ENCODE results near the gene LY6G5C. TPM values are rescaled to one million over a fixed set of nuclear protein-coding genes. Genes with fewer than 3 reads are reported as not detected.
A peak's percentile ranks its signal among the peaks of the same experiment; 100 is the strongest.

Gene LY6G5C, protein sequence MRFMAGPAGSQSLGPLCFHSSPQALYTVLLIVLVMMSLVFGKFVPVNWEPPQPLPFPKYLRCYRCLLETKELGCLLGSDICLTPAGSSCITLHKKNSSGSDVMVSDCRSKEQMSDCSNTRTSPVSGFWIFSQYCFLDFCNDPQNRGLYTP
- 1 to 10 TPM; 5.4 to 8.8 TPM for total RNA-seq

DNA sequence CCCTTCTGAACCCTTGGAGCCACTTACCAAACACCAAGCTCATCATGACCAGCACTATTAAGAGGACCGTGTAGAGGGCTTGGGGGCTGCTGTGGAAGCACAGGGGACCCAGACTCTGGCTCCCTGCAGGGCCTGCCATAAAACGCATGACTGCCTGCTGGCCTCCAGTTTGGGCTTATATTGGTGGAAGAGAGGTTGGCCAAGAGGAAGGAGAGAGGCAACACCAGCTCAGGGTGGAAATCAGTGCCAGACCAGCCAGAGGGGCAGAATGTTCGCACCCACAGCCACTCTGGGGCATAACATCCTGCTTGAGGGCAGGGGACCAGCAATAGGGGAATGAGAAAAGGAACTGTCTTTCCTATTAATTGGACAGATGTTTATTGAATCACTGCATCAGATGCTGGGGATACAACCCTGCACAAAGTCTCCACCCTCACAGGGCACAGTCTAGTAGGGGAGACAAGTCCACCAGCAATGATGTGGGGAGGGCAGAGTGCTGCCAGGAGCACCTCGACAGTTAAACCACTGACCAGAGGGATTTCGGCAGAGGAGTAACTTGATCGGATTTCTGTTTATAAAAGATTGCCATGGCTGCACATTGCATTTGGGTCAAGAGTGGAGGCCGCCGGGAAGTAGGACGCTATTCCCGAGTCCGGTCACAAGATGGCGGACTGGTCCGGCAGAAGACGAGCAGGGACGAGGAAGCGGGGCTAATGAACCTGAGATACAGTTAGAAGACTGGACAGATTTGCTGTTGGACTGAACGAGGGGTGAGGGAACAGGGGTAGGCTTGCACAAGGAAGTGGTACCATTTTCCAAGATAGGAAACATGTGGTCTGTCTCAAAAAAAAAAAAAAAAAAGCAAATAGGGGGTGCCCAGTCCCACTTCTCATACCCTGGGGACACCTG is at the start of gene LY6G5C:
Gene LY6G5C, minus strand, starts transcription at position 842 of the 909 bp plus-strand sequence. Its CDS starts 694 bp downstream, at position 148.
- peak within 1 kb of the TSS; percentile 85 for H3K4me3 Mint-ChIP-seq
- H3K36me3 Mint-ChIP-seq = no peaks in the 10 kb centered on the region
- no peaks in the 10 kb centered on the region for H3K9me3 Mint-ChIP-seq
- no peaks in the 10 kb centered on the region for H3K27me3 Mint-ChIP-seq
- H3K4me1 Mint-ChIP-seq (ENCODE audit: low read depth in 2 of 2) = peaks cover 26 to 29% of the 10 kb centered on the region in 2 donors
- peak within 1 kb of the TSS; percentile 44 to 89 for H3K27ac Mint-ChIP-seq
- ATAC-seq (peak; percentile 76 to 85), DNase-seq (ENCODE audit: low spot score) (no peak)

DNA sequence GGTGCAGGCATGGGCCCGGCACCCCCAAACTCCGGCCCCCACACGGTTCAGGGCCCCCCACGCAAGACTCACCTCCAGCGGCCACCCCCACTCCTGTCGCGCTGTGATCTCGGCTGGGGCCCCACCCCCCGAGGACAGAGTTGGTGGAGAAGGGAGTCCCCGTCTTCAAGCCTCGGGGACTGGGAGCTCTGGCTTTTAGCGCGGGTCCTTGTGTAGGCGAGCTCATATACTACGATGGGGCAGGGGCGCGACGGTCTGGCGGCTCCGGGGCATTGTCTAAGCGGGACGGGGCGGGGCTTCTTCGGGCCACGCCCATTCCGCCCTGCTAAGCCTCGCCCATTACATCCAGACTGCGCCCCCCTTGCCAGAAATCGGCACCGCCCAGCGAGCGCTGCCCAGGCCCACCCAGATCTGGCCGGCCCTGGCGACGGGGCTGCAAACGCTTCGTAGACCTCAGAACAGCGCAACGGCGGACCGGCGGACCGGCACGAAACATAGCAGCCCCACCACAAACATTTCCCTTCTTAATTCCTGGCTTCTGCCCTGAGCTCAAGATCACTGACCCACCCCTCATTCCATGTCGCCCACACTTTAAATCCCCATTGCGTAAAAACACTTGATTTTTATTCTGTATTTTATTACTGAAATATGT is 49.2 kb upstream of the LY6G5C start:
- H3K4me3 Mint-ChIP-seq = peak overlapping the region; percentile 93

DNA sequence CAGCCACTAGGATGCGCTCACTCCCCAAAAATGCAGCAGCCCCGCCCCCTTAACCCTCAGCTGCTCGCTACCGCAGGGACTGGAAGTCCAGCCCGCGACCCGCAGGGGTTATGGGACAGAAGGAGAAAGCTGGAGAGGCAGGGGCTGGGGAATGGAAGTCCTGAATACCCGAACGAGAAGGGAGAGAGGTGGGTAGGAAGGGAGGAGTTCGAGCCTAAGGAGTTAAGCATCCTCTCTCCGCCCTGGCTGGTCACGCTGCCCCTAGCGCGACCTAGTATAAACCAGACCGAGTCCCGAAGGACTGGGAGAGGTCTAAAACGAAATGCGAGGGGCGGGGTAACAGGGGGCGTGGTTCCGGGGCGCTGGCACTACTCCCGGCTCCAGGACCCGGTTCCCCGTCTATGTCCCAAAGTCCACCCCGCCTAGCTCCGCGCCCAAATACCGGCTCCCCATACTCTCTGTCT is 48.7 kb upstream of the LY6G5C start:
- no peaks in the 10 kb centered on the region for H3K27me3 Mint-ChIP-seq
- ATAC-seq = peak; percentile 74 to 84
- H3K36me3 Mint-ChIP-seq = peaks cover 24% of the 10 kb centered on the region
- peak overlapping the region; percentile 93 for H3K4me3 Mint-ChIP-seq
- DNase-seq (ENCODE audit: low spot score) = peak; percentile 84
- H3K4me1 Mint-ChIP-seq (ENCODE audit: low read depth in 2 of 2) = peaks cover 66 to 67% of the 10 kb centered on the region in 2 donors
- peak overlapping the region; percentile 51 to 68 for H3K27ac Mint-ChIP-seq
- no peaks in the 10 kb centered on the region for H3K9me3 Mint-ChIP-seq

More for the DNA sequence above, 49.2 kb upstream of the LY6G5C start:
- DNase-seq (ENCODE audit: low spot score) (peak; percentile 82), ATAC-seq (peak; percentile 72 to 79)
- Mint-ChIP-seq H3K36me3 (peaks cover 24% of the 10 kb centered on the region), H3K4me1 (ENCODE audit: low read depth in 2 of 2) (peaks cover 66 to 67% of the 10 kb centered on the region in 2 donors), H3K27ac (peak overlapping the region; percentile 51 to 68), H3K9me3 (no peaks in the 10 kb centered on the region), H3K27me3 (no peaks in the 10 kb centered on the region)

DNA sequence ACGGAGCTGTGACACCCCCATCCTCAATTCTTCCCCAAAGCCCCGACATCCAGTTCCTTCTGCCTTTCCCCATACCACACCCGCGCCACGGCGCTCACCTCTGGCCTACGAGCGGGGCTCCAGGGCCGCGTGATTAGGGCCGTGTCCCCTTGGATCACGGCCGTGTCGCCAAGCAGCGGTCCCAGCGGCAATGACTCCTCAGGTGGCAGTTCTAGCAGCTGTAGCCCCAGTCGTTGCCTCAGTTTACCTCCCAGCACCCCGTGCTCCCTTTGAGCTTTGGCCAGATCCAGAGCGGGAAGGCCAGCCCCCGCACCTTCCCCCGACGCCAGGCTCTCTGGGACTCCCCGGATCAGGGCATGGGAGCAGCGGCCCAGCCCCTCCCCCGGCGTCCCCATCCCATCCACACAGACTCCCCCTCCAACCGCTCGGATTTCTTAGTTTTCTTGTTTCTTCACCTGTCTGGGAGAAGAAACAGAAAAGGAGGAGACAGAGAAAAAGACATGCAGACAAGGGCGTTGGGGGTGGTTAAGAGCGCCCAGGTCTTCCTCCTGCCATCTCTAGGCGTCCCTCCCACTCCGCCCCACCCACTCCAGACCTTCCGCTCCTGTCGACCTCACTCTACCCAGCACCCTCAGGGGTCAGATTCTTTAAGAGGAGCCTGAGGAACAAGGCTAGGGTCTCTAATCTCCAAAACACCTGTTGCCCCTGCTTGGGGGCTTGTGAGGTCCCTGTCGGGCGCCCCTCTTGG is 48.1 kb upstream of the LY6G5C start, which contains the start of gene DDAH2:
Gene DDAH2, minus strand, starts transcription at position 533 of the 748 bp plus-strand sequence. Its CDS starts 138 bp downstream, at position 395.
- no peaks in the 10 kb centered on the region for H3K27me3 Mint-ChIP-seq
- H3K36me3 Mint-ChIP-seq = peaks cover 24% of the 10 kb centered on the region

DNA sequence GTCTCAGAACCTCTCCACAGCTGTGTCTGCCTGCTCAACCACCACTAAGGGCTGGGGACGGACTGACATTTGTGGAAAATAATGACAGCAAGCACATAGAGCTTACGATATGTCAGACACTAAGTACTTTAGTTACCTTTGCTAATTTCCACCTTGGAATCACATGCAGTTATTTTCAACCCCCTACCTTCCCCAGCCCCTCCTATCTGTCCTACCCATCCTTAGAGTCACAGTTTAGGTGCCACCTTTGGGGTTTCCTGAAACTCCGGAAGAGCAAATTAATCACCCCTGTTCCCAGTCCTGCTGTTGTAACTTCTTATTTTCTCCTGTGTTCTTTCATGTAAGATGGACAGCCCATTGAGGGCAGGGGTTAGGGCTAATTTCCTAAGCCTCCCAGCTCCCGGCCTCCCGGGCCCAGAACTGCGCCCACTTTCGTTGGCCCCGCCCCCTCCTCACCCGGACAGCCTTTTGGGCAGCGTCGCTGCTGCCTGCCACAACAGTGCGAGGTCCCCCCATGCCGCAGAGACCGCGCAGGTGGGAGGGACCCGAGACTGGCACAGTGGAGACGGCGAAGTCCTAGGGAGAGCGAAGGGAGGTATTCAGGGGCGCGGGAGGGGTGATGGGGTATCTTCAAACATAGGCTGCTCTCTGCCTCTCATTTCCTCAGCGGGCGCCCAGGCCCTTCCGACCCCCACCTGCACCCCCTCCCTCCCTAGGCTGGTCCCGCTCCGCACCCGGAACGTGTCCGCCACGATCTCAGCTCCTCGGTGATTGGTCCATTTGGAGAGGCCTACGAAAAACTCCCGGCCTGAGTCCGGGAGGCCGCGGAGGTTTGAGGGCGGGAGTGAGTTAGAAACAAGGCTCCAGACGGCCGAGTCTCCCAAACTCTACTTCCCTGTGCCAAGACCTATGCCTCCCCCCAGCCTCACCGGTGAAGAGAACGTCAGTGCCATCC is 47.1 kb upstream of the LY6G5C start:
- Mint-ChIP-seq H3K27me3 (no peaks in the 10 kb centered on the region), H3K4me1 (ENCODE audit: low read depth in 2 of 2) (peaks cover 63 to 64% of the 10 kb centered on the region in 2 donors), H3K27ac (peak overlapping the region; percentile 51 to 68), H3K36me3 (peaks cover 17% of the 10 kb centered on the region), H3K4me3 (peak overlapping the region; percentile 93), H3K9me3 (no peaks in the 10 kb centered on the region)
- DNase-seq (ENCODE audit: low spot score) (peak; percentile 22), ATAC-seq (no peak)

More for the DNA sequence above, 48.1 kb upstream of the LY6G5C start, which contains the start of gene DDAH2:
- Mint-ChIP-seq H3K9me3 (no peaks in the 10 kb centered on the region), H3K4me1 (ENCODE audit: low read depth in 2 of 2) (peaks cover 64 to 68% of the 10 kb centered on the region in 2 donors), H3K27ac (peak within 1 kb of the TSS; percentile 51 to 68), H3K4me3 (peak within 1 kb of the TSS; percentile 93)
- DNase-seq (ENCODE audit: low spot score) = peak; percentile 60
- peak; percentile 39 to 46 for ATAC-seq

DNA sequence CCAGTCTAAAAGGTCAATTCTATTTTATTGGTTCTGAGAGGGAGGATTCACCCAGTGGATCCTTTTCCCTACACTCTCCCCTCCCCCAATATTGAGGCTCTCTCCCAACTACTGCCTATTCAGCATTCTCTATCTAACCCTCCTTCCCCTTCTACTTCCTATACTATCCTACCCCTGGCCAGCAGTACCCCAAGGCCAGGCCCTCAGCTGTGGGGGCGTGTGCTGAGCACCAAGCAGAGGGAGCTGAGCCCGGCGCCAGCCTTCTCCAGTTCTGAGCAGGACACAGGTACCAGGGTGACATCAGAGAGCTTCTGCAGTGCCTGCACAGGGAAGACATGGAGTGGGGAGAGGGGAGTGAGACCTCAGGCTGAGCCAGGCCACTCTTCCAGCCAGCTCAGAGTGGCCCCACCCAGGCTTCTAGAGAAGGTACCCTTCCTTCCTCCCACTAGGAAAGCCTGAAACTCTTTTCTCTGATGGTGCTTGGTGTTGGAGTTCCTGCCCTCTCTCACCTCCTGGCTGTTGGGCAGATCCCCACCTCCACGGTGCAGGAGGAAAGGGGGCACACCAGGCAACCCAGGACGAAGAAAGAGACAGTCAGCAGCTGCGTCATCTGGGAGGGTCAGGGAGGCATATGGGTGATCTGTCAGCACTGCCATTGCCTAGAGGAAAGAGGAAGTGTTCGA is 46.3 kb upstream of the LY6G5C start:
- ATAC-seq = peak in 1 of 2 donors; percentile 24
- peaks cover 62% of the 10 kb centered on the region in 2 donors for H3K4me1 Mint-ChIP-seq (ENCODE audit: low read depth in 2 of 2)
- peak overlapping the region; percentile 51 to 68 for H3K27ac Mint-ChIP-seq
- DNase-seq (ENCODE audit: low spot score) = no peak
- H3K27me3 Mint-ChIP-seq = no peaks in the 10 kb centered on the region
- H3K9me3 Mint-ChIP-seq = no peaks in the 10 kb centered on the region
- H3K36me3 Mint-ChIP-seq = peaks cover 16% of the 10 kb centered on the region
- H3K4me3 Mint-ChIP-seq = peak overlapping the region; percentile 75

DNA sequence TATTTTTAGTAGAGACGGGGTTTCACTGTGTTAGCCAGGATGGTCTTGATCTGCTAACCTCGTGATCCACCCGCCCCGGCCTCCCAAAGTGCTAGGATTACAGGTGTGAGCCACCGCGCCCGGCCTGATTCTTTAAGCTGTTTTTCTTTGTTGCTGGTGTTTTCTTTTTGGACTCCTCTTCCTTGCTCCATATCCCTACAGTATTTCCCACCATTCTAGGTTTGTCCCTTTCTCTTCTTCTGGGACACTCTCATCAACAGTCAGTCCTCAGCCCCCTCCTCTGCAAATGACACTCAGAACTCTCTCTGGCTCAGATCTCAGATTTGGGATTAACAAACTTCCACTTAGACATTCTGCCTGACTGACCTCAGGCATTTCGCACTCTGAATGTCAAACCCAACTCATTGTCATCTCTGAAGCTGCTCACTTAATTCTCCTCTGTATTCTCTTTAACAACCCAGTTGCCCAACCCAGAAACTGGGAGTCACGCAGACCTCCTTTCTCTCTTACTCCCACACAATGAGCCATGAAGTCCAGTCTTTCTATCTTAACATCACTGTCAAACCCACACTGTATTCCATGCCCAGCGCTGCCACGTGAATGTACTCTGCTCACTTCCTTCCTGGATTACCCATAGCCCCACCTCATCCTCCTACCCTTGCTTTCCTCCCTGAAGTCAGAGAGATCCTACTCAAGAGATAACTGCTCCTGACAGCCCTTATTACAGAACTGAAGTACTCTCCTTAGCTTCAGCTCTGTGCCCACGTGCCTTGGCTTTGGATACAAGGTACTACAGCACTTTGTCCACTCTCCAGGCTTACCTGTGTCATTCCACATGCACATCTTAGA is 44.9 kb upstream of the LY6G5C start:
- Mint-ChIP-seq H3K9me3 (no peaks in the 10 kb centered on the region), H3K4me3 (no peak overlapping the region), H3K36me3 (peaks cover 7% of the 10 kb centered on the region), H3K27me3 (no peaks in the 10 kb centered on the region), H3K4me1 (ENCODE audit: low read depth in 2 of 2) (peaks cover 53 to 57% of the 10 kb centered on the region in 2 donors), H3K27ac (peak overlapping the region; percentile 51 to 68)
- no peak for DNase-seq (ENCODE audit: low spot score)
- no peak for ATAC-seq

DNA sequence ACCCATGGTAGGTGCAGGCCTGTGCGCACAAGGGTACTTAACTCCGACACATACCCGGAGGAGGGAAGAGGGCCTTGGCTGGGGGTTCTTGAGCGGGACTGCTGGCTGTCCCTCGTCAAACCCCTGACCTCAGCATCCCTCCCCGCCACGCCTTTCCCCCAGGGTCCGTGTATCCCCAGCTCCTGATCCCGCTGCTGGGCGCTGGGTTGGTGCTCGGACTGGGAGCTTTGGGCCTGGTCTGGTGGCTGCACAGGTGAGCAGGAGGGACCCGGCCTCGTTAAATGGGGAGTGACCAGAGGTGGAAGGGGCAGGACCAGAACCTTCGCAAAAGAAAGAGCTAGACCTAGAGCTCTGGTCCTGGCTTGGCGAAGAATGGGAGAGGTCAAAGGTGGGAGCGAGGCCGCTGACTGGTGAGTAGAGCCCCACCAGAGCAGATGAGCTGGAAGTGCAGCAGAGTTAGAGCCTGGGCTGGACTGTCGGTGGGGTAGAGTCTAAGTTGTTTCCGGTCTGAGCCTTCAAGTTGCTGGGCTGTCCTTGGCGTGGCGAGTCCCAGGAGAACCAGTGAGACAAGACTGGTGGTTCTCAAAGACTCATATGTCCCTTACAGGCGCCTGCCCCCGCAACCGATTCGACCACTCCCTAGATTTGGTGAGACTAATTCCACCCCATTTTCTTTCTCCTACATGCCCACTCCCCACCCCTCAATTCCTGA is 43.3 kb upstream of the LY6G5C start:
- H3K4me3 Mint-ChIP-seq = no peak overlapping the region
- no peaks in the 10 kb centered on the region for H3K9me3 Mint-ChIP-seq
- H3K4me1 Mint-ChIP-seq (ENCODE audit: low read depth in 2 of 2) = peaks cover 43 to 44% of the 10 kb centered on the region in 2 donors
- no peak for DNase-seq (ENCODE audit: low spot score)
- no peaks in the 10 kb centered on the region for H3K27me3 Mint-ChIP-seq
- ATAC-seq = no peak
- peaks cover 7% of the 10 kb centered on the region for H3K36me3 Mint-ChIP-seq
- peak overlapping the region in 1 of 2 donors; percentile 23 for H3K27ac Mint-ChIP-seq

DNA sequence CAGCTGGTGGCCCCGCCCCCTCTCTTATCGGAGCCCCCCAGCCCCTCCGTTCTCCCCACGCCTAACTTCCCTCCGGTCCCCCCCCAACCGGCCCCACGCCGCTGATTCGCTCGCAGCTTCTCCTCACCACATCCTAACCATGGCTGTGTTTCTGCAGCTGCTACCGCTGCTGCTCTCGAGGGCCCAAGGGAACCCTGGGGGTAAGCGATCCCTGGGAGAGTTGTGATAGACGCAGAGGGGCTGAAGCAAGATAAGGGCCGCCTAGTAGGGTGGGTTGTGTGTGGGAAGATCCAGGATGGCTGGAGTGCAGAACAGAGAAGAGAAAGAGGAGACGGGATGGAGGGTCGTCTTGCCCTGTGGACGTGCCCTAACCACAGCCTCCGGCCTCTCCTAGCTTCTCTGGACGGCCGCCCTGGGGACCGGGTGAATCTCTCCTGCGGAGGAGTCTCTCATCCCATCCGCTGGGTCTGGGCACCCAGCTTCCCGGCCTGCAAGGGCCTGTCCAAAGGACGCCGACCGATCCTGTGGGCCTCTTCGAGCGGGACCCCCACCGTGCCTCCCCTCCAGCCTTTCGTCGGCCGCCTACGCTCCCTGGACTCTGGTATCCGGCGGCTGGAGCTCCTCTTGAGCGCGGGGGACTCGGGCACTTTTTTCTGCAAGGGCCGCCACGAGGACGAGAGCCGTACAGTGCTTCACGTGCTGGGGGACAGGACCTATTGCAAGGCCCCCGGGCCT is 42.5 kb upstream of the LY6G5C start, which contains the start of gene MPIG6B:
Gene MPIG6B, plus strand, starts transcription at position 129 of the 735 bp plus-strand sequence. Its CDS starts 11 bp downstream, at position 140.
- H3K27ac Mint-ChIP-seq = peak within 1 kb of the TSS in 1 of 2 donors; percentile 23
- peaks cover 35 to 38% of the 10 kb centered on the region in 2 donors for H3K4me1 Mint-ChIP-seq (ENCODE audit: low read depth in 2 of 2)
- H3K4me3 Mint-ChIP-seq = peak within 1 kb of the TSS; percentile 68
- DNase-seq (ENCODE audit: low spot score) (no peak), ATAC-seq (no peak)
- no peaks in the 10 kb centered on the region for H3K9me3 Mint-ChIP-seq
- H3K36me3 Mint-ChIP-seq = peaks cover 7% of the 10 kb centered on the region
- H3K27me3 Mint-ChIP-seq = no peaks in the 10 kb centered on the region

DNA sequence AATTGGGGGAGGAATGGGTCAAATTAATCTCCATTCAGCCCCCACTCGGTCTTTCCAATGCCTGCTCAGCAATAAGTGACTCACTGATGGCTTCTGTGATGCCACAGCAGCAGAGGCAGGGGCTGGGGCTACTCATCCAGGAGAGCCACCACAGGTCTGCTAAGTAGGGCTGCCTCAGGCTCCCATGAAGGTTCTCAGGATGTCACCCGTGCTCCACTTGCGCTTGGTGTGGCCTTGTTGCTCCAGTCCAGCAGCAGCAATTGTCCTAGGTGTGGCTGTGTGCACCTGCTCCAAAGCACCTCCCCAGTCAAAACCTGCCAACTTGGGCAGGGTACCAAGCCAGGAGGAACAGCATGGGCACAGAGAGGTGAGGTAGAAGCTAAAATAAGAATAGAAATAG is 41.3 kb upstream of the LY6G5C start:
- ATAC-seq (no peak), DNase-seq (ENCODE audit: low spot score) (no peak)
- no peak overlapping the region for H3K4me3 Mint-ChIP-seq
- H3K36me3 Mint-ChIP-seq = peaks cover 7% of the 10 kb centered on the region
- H3K27ac Mint-ChIP-seq = no peak overlapping the region
- H3K4me1 Mint-ChIP-seq (ENCODE audit: low read depth in 2 of 2) = peaks cover 29 to 31% of the 10 kb centered on the region in 2 donors
- no peaks in the 10 kb centered on the region for H3K9me3 Mint-ChIP-seq
- H3K27me3 Mint-ChIP-seq = no peaks in the 10 kb centered on the region
